GM18907 (cell line): ENCODE results near the gene RFX2.
"Not testable (repeated sequence)": the region's sequence is repeated elsewhere in the genome, so short reads cannot be mapped to it uniquely, and the experiment has no call there.

Source experiments
- ATAC-seq: cut with Tn5 transposase; IDR thresholded peaks from one replicate; pipeline ENCODE4 v1.9.1; 2021; ENCODE audit warnings: mild to moderate bottlenecking, moderate library complexity; ENCODE audit not compliant: unreplicated experiment

RFX2 gene

DNA sequence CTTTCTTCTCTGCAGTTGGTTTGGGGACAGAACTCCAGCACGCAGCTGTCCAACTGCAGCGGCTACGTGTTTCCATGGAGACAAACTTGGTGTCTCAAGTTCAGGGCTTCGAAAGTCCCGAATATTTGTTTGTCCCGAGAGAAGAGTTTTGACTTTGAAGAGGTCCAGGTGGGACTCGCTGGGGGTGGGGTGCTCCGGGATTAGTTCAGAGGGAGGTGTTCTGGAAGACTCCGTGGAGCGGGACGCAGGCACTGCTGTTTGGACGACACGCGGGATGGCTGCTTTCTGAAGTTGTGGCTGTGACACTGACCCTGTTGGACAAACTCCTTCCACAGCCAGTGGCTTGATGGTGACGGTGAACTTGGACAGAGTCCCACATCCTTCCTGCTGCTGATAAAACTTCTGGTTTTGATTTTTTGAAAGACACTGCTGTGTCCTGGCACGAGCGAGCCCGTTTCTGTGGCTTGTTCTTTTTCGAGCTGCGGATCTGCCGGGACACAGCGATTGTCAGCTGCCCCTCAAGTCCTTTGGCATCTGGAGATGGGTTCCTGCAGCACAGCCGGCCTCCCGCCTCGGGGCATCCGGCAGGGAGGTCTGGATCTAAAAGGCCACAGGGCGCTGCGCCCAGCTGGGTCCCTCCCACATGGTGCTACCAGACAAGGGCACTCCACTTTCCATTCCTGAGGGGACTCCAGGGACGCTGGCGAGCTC is 116.5 kb downstream of the RFX2 start:
- no peak for ATAC-seq

DNA sequence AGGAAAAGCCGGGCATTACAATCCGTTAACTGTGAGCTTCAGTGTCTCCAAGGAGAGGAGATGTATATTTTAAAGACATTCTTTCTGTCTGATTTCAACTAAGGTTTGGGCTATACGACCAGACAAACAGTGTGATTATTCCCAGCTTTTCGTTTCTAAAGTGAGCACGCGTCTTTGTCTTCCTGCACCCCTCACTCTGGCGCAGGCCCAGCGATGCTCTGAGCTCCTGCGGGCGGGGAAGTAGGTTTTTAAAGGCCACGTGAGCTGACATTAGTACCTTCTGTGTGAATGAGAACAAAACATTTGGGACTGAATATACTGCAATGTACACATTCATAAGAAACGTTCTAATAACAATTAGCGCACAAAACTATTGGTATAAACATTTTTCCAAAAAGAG is 117.1 kb downstream of the RFX2 start:
- ATAC-seq: no peak

DNA sequence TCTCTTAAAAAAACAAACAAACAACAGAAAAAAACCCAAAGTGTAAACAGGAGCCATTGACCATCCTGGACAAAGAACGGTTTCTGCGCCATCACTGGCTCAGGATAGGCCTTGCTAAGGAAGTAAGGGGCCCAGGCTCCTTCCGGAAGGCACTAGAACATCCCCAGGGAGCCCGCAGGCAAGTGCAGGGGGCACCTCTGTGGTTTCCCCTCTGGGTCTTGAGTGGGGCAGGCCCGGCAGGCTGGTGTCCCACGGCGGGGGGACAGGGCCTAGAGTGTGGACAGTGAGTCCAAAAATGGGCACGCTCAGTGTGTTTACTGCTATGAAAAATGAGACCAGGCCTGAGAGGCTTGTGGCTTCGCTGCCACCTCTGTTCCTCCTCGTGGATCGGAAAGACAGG is 117.5 kb downstream of the RFX2 start:
- ATAC-seq: no peak

- no peak for ATAC-seq
Observed at GRCh38 chr19:5991244-5991838, 119.0 kb downstream of the RFX2 start.

- ATAC-seq: no peak
Observed at GRCh38 chr19:5990289-5990797, 120.0 kb downstream of the RFX2 start.

DNA sequence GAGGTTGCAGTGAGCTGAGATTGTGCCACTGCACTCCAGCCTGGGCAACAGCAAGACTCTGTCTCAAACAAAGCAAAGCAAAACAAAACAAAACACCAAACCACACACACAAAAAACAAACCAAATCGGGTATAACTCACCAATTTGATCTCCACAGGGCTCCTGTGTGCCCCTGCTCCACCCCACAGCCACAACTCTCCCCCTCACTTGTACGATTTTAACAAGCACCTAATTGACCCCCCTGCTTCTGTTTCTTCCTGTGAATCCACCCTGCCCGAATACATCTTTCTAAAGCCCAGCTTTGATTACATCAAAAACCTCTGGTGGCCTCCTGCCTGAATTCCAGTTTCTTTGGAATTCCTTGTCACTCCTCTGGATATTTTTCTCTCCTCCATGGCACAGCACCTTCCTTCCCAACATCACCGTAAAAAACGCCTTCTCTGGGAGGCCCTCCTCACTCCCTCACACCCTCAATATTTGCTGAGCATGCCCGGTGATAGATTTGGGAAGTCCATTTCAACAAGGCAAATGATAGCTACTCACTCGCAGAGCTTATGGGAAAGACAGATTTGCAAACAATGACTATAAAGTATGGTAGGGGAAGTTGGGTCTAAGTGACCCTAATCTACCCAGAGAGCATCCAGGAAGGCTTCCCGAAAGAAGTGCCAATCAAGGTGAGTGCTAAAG is 120.8 kb downstream of the RFX2 start:
- ATAC-seq: no peak

- no peak for ATAC-seq
Observed at GRCh38 chr19:5988517-5989387, 121.5 kb downstream of the RFX2 start.

- no peak for ATAC-seq
Observed at GRCh38 chr19:5987077-5987818, 123.1 kb downstream of the RFX2 start.

DNA sequence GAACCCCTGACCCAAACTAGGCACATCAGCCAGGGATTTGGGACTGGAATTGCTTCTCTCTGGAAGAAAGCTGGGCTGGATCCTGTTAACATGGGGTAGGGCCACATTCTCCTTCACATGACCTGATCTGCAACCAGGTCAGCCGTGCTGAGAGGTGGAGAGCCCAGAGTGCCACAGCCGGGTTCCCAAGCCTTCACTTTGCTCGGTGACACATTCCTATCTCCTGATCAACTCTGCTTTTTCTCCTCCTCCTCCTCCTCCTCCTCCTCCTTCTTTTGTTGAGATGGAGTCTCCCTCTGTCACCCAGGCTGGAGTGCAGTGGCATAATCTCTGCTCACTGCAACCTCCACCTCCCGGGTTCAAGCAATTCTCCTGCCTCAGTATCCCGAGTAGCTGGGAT is 124.5 kb downstream of the RFX2 start:
- ATAC-seq: not testable (repeated sequence)

GRCh38 chr19:5985098-5985783 is 125.1 kb downstream of the RFX2 start:
- no peak for ATAC-seq

GRCh38 chr19:5984600-5984999 is 125.7 kb downstream of the RFX2 start:
- ATAC-seq: no peak

DNA sequence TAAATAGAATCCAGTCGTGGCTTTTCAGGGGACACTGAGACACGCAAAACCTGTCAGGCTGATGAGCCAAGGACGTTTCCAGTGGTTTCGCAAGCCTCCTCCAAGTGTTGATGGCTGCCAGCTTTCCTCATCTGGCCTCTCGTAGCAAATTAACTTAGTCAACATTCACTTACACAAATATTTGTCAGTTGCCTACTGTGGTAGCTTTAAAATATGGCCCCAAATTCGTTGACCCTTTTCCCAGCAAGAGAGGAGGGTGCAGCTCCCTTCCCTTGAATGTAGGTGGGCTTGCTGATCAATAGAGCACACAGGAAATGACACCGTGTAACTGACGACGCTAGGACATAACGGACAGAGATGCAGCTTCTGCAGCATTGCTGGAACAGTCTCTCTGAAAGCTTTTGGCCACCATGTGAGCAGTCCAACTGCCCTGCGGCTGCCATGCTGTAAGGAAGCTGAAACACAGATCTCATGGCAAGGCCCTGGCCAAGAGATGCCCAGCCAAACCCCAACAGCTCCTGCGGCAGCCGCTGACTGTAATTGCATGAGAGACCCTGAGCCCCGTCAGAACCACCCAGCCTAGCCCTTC is 126.8 kb downstream of the RFX2 start:
- no peak for ATAC-seq

- ATAC-seq: no peak
Observed at GRCh38 chr19:5978606-5979552, 131.4 kb downstream of the RFX2 start.

GRCh38 chr19:5977785-5978605 is 132.3 kb downstream of the RFX2 start, which contains the start of gene RANBP3:
Gene RANBP3, minus strand, starts transcription at chr19:5978140. Its CDS starts 58 bp downstream, at chr19:5978082.
- ATAC-seq: peak; percentile 85

- no peak for ATAC-seq
Observed at GRCh38 chr19:5977222-5977784, 133.0 kb downstream of the RFX2 start.

- no peak for ATAC-seq
Observed at GRCh38 chr19:5976768-5977167, 133.5 kb downstream of the RFX2 start.

GRCh38 chr19:5975388-5975728 is 134.9 kb downstream of the RFX2 start:
- ATAC-seq: no peak
